ENCODE measurements around the gene NR6A1.

GRCh38 chr9:124725068-124725452, 46.1 kb downstream of the NR6A1 start:
- no peak for TF ChIP-seq CTCF (IDR thresholded peaks at IDR 0.05)
- no peak for TF ChIP-seq POLR2A (IDR thresholded peaks at IDR 0.05)
